WTC11 (cell line): Measurements from ENCODE around the gene EML6.

Experiments used
- JUN ChIP-seq: sonication (generic); formaldehyde crosslinking; IDR thresholded peaks from 2 replicates; pipeline ENCODE4 v1.8.0; 2023; ENCODE audit warnings: mild to moderate bottlenecking, missing genetic modification reagents
- NR1H2 ChIP-seq: sonication (generic); formaldehyde crosslinking; IDR thresholded peaks from 2 replicates; pipeline ENCODE4 v1.9.0; 2021; ENCODE audit warnings: mild to moderate bottlenecking, moderate library complexity, missing genetic modification reagents
- ZNF263 ChIP-seq: sonication (generic); formaldehyde crosslinking; IDR thresholded peaks from 2 replicates; pipeline ENCODE4 v1.8.1; 2022; ENCODE audit warnings: low read depth, mild to moderate bottlenecking, moderate library complexity, missing genetic modification reagents
- TF ChIP-seq, protein P1 (sequence below): sonication (generic); formaldehyde crosslinking; IDR thresholded peaks from 2 replicates; pipeline ENCODE4 v1.8.0; 2022; ENCODE audit warnings: mild to moderate bottlenecking, missing genetic modification reagents
- TF ChIP-seq, protein P2 (sequence below): sonication (generic); formaldehyde crosslinking; IDR thresholded peaks from 2 replicates; pipeline ENCODE4 v1.8.1; 2022; ENCODE audit warnings: mild to moderate bottlenecking, moderate library complexity, missing genetic modification reagents

DNA sequence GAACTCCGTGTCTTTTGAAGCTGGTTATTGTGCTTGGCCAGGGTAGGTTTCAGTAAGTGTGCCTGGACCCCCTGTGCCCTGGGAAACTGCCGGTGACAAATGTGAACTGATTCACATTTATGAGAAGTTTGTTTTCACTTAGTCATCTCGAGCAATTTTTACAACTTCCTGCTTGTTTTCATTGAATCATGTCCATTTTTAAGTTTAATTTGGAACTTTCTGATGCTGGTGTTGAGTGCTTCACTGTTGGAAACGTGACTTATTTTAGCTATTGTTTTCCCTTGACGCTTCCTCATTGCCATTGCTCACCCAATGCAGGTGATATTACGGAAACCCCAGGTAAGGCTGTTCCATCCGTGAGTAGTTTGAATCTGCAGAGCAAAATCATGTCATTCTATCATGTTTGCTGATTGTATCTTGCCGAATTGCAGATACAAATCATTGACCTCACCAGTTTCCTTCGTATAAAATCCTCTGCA is 229.6 kb downstream of the EML6 start:
- TF ChIP-seq JUN, result no peak
- TF ChIP-seq, protein P1, sequence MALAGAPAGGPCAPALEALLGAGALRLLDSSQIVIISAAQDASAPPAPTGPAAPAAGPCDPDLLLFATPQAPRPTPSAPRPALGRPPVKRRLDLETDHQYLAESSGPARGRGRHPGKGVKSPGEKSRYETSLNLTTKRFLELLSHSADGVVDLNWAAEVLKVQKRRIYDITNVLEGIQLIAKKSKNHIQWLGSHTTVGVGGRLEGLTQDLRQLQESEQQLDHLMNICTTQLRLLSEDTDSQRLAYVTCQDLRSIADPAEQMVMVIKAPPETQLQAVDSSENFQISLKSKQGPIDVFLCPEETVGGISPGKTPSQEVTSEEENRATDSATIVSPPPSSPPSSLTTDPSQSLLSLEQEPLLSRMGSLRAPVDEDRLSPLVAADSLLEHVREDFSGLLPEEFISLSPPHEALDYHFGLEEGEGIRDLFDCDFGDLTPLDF, result no peak
- TF ChIP-seq NR1H2, result no peak
- no peak for TF ChIP-seq ZNF263 (CRISPR knock-in tag)
- TF ChIP-seq, protein P2, sequence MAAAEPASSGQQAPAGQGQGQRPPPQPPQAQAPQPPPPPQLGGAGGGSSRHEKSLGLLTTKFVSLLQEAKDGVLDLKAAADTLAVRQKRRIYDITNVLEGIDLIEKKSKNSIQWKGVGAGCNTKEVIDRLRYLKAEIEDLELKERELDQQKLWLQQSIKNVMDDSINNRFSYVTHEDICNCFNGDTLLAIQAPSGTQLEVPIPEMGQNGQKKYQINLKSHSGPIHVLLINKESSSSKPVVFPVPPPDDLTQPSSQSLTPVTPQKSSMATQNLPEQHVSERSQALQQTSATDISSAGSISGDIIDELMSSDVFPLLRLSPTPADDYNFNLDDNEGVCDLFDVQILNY (CRISPR knock-in tag), result no peak
